ENCODE measurements around the gene CORO2B.

Gene CORO2B

DNA sequence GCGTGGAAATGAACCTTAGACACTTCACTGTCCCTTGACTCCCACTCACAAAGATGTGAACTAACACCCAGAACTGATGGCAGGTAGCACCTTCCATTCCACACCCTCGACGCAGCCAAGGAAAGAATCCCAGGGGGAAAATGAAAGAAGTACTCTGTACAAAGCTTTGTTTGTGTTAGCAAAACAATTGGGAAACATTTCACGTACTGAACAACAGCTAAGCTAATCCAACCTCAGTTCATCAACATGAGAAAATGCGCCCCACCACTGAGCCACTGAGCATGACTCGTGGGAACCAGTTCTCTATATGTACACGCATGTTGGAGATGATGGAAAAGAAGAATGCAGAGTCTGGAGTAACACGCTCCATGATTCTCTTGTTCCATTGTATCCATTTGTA, 32.0 kb downstream of the CORO2B start:
- DNase-seq: no peak

DNA sequence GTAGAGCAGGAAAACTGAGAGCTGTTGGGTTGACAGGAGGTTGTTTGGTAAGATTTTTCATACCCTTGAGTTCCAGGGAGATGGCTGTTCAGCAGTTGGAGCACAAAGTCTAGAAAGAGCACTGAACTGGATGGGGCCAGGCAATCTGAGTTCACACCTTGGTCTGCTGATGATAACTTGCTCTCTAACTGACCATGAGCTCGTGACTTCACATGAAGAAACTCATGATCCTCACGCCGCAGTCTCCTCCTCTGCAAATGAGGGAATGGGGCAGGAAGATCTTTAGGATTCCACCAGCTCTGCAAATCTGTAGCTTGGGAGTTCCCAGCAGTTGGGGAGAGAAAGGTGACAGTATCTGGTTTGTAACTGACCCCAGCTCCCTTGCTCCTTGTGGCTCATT, 33.7 kb downstream of the CORO2B start:
- DNase-seq: no peak

GRCh38 chr15:68612979-68613740, 34.4 kb downstream of the CORO2B start:
- no peak for DNase-seq

DNA sequence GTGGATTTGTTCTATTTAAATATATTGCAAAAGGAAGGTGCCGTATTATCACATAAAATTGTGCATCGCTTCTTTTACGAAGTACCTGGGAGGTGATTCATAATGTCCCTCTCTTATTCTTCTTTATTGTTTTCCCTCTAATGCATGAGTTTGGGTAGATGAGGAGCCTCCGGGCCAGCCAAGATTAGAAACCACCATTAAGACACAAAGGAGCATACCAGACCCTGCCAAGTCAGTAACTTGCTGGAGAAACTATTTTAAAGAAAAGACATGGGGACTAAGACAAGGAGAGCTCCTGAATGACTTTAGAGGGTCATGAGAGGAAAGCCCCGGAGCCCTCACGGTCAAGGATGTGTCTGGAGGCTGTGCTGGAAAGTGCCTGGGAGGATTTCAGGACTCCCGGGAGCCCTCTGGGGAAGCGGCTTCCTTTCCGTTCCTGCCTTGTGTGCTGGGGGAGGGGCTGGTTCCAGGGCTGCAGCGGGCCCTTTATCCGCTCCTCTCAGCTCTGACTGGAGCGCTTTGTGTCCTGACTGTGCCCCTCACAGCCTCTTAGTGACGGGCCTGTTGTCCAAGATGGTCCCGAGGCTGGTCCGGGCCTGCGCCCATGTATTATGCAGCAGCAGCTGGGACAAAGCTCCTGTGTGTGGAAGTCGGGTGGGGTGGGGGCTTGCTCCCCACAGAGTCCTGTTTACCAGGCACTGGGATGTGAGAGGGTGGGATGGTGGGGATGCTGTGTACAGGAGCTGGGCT, 35.7 kb downstream of the CORO2B start:
- no peak for DNase-seq

DNA sequence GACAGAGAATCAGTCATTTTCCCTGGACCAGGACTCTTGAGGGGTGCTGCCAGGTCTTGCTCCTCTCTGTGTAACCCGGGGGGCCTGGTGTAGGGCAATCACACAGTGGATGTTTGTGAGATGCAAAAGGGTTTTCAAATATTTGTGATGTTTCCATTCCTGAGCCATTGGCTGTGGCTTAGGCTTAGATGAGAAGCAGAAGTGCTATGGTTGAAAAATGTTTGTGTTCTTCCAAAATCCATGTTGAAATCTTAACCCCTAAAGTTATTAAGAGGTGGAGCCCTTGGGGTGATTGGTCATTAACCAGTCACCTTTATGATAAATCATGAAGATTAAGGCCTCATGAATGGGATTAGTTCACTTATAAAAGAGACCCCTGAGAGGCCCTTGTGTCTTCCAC, 36.5 kb downstream of the CORO2B start:
- DNase-seq: no peak

GRCh38 chr15:68615811-68616210, 37.0 kb downstream of the CORO2B start:
- no peak for DNase-seq

GRCh38 chr15:68616397-68616796, 37.6 kb downstream of the CORO2B start:
- DNase-seq: no peak

DNA sequence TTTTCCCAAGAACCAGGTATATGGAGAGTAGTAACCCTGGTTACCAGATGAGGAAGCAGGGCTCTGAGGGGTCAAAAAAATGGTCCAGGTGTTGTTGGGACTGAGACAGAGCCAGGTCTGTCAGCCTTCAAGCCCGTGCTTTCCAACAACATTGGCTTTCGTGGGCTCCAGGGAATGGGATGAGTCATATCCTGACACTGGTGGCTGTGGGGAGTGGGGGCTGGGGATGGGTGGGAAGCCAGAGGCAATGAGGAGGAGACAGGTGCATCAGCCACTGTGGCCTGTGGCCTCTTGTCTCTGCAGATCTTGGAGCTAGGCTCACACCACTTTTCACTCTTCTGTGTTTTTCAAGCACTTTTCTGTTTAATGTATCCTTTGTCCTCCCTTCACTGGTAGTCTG, 38.2 kb downstream of the CORO2B start:
- no peak for DNase-seq

DNA sequence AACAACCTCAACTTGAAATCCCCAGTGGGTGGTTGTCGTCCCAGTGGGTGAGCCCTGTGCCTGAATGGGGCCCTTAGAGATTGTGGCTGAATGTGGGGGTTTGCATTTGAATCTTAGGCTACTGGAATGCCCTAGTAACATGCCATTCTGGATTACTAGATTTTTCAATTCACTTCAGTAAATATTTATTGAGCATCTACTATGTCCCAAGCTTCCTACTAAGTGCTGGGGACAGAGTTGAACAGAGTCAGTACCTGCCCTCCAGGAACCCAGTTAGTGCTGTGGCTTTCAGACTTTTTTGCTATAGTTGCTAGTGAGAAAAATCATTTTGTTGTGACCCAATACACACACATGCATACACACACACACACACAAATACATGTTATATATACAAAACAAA, 39.0 kb downstream of the CORO2B start:
- no peak for DNase-seq

GRCh38 chr15:68618394-68618793, 39.6 kb downstream of the CORO2B start:
- no peak for DNase-seq

DNA sequence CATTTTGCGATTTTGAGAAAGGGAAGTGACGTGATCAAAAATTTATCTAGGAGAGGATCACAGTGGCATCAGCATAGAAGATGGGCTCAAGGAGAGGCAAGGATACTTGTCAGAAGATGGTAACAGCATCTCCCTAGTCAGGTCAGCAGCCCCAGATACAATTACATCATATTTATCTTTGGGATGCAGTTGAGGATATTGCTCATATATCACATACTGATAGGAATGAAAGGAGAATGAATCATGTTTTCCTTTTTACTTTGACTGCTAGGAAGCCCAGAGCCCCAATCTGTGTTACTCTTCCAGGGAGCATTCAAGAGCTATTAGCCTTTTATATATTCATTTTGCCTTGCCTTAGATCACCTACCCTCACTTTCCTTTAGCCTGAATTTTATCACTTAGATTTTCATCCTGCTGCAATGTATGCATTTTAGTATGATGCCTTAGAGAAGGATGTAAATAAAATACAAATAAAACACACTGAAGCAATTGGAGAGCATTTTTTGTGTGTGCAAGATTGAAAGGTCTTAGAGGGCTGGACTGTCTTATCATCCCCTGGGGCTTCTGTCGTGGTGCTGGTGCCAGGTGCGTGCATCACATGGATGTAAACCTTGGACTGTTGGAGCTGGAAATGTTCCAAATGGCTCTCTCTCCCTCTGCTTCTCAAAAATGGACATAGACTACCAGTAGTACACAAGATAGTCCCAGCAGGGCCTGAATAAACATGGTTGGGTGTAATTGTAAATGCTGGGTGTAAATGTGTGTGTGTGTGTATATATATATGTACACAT, 40.3 kb downstream of the CORO2B start:
- DNase-seq: no peak

- DNase-seq: no peak
Observed at GRCh38 chr15:68620721-68621527, 42.1 kb downstream of the CORO2B start.

- DNase-seq: no peak
Observed at GRCh38 chr15:68621535-68621934, 42.7 kb downstream of the CORO2B start.

DNA sequence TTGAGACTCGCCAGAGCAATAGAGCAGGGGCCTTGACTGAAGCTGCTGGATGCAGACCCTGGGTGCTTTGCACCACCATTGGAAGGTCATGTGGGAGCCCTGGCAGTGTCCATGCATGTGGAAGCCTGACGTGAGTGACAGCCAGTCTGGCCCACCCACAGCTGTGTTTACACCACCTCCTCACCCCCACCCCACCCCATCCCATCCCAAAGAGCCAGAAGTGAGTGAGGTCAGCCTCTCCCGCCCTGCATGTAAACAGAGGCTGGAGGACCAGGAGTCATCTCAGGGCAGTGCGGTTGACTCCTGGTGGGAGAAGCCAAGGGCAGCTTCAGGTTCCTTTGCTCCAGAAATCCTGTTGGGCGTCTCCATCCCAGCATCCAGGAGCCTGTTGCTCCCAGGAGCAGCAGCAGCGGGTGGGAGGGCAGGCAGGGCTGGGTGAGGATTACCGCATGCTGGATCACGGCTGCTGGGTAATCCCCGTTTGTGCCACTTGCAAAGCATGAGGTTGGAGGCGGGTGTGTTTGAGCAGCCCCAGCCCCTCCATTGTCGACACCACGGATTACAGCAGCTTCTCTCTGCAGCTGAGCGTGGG, 44.6 kb downstream of the CORO2B start:
- no peak for DNase-seq

GRCh38 chr15:68625853-68626252, 47.1 kb downstream of the CORO2B start:
- no peak for DNase-seq

- no peak for DNase-seq
Observed at GRCh38 chr15:68626283-68626682, 47.5 kb downstream of the CORO2B start.

GRCh38 chr15:68626739-68627138, 47.9 kb downstream of the CORO2B start:
- DNase-seq: no peak

GRCh38 chr15:68627476-68627875, 48.7 kb downstream of the CORO2B start:
- no peak for DNase-seq

GRCh38 chr15:68627995-68628394, 49.2 kb downstream of the CORO2B start:
- no peak for DNase-seq

DNA sequence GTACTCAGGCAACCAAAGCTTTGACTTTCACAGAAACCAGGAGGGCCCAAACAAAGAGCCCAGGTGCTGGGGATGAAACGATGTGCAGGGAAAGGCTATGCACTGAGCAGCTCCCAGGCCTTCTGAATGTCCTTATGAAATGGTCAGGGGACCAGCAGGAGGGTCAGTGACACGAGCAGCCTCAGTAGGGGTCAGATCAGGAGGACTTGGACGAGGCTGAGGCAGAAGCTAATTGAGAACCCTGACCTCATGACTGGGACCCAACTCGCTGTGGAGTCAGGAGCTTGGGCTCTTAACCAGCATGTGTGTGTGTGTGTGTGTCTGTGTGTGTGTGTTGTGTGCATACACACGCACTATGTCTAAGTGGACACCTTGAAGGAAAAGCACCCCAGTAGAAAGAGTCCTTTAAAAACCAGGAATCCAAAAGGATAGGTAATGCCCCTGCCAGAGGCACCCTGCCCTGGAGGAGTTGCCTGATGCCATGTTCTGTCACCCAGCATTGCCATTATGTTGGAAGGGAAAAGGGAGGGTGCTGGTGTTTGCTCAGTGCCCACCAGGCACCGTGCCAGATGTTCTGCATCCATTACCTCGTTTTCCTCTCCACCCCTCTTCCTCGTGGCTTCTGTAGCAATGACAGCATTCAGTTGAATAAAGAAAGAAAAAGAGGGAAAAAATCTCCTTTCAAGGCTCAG, 50.9 kb downstream of the CORO2B start:
- no peak for DNase-seq

GRCh38 chr15:68630211-68630555, 51.4 kb downstream of the CORO2B start:
- no peak for DNase-seq

GRCh38 chr15:68630836-68631235, 52.0 kb downstream of the CORO2B start:
- no peak for DNase-seq

Data from stimulated activated CD4-positive, alpha-beta T cell treated with anti-CD3 and anti-CD28 coated beads, Interleukin-4, amount 100 ng/mL, for 1 hour (primary cell).